Osteoblast (primary cell): Measurements from ENCODE around the gene ETV1. TPM values are rescaled to one million over a fixed set of nuclear protein-coding genes. Genes with fewer than 3 reads are reported as not detected.

Experiments
- DNase-seq: peaks from one replicate; pipeline ENCODE4 v3.0.0; 2011; ENCODE audit warnings: low spot score, mixed read lengths; ENCODE audit not compliant: insufficient read length; ENCODE audit errors: missing footprints
- H2AFZ ChIP-seq: 2 replicates; pipeline ENCODE4 v1.6.0; 2011; ENCODE audit warnings: mild to moderate bottlenecking, low read length
- H3K27ac ChIP-seq: 2 replicates; pipeline ENCODE4 v1.5.1; 2011; ENCODE audit warnings: mild to moderate bottlenecking, low read depth, low read length, moderate library complexity
- H3K27me3 ChIP-seq: 2 replicates; pipeline ENCODE4 v1.6.0; 2012; ENCODE audit warnings: mild to moderate bottlenecking, control low read depth, inconsistent platforms, low read length, moderate library complexity; ENCODE audit not compliant: insufficient read depth
- H3K36me3 ChIP-seq: 2 replicates; pipeline ENCODE4 v1.5.1; 2011; ENCODE audit warnings: mild to moderate bottlenecking, low read length, control low read depth, moderate library complexity; ENCODE audit not compliant: insufficient read depth
- H3K4me1 ChIP-seq: 2 replicates; pipeline ENCODE4 v1.5.1; 2011; ENCODE audit warnings: mild to moderate bottlenecking, low read length, control low read depth, moderate library complexity; ENCODE audit not compliant: insufficient read depth
- H3K4me2 ChIP-seq: 2 replicates; pipeline ENCODE4 v1.6.0; 2011; ENCODE audit warnings: mild to moderate bottlenecking, low read length; ENCODE audit not compliant: insufficient read depth
- H3K4me3 ChIP-seq: fragments of 200-600 bp; sonication (generic); 3 replicates; pipeline ENCODE4 v1.5.1; 2012; ENCODE audit warnings: mild to moderate bottlenecking, low read length, inconsistent platforms; ENCODE audit not compliant: insufficient read depth
- H3K79me2 ChIP-seq: 2 replicates; pipeline ENCODE4 v1.6.0; 2012; ENCODE audit warnings: mild to moderate bottlenecking, low read length, control low read depth, inconsistent platforms; ENCODE audit not compliant: insufficient read depth
- H3K9me3 ChIP-seq: 2 replicates; pipeline ENCODE4 v1.5.1; 2011; ENCODE audit warnings: low read depth, low read length, control low read depth
- H4K20me1 ChIP-seq: 2 replicates; pipeline ENCODE4 v1.6.0; 2012; ENCODE audit warnings: mild to moderate bottlenecking, low read length, control low read depth; ENCODE audit not compliant: insufficient read depth
- CTCF ChIP-seq: IDR thresholded peaks from 2 replicates; pipeline ENCODE4 v1.5.1; 2011; ENCODE audit warnings: mild to moderate bottlenecking, low read depth, low read length, moderate library complexity; ENCODE audit errors: extremely low read depth
- total RNA-seq: library from RNA; depleted of rRNA; stranded (reverse); fragments of >200 nt; gene quantifications from 2 replicates; pipeline ENCODE4 v1.2.3, GENCODE V29; 2012

ETV1 gene
- total RNA-seq, 1 donor, result 15.9 TPM

GRCh38 chr7:13949445-13949844 is 40.0 kb downstream of the ETV1 start:
- Histone ChIP-seq H4K20me1 (no peaks in the 10 kb centered on the region), H3K4me3 (no peak overlapping the region), H3K27ac (no peak overlapping the region), H3K36me3 (no peaks in the 10 kb centered on the region), H2AFZ (no peak overlapping the region), H3K4me2 (no peak overlapping the region), H3K9me3 (no peaks in the 10 kb centered on the region), H3K79me2 (no peaks in the 10 kb centered on the region), H3K4me1 (peaks cover 13% of the 10 kb centered on the region), H3K27me3 (no peaks in the 10 kb centered on the region)
- DNase-seq, result no peak
- no peak for TF ChIP-seq CTCF

- Histone ChIP-seq H3K4me3 (no peak overlapping the region), H3K4me2 (no peak overlapping the region), H3K9me3 (no peaks in the 10 kb centered on the region), H3K27ac (no peak overlapping the region), H3K79me2 (no peaks in the 10 kb centered on the region), H3K4me1 (peaks cover 13% of the 10 kb centered on the region), H3K27me3 (no peaks in the 10 kb centered on the region), H3K36me3 (no peaks in the 10 kb centered on the region), H2AFZ (no peak overlapping the region), H4K20me1 (no peaks in the 10 kb centered on the region)
- TF ChIP-seq CTCF, result no peak
- no peak for DNase-seq
Measured at GRCh38 chr7:13948019-13948801, 41.3 kb downstream of the ETV1 start.

GRCh38 chr7:13947535-13947934 is 41.9 kb downstream of the ETV1 start:
- no peaks in the 10 kb centered on the region for H3K36me3 ChIP-seq
- H2AFZ ChIP-seq, result no peak overlapping the region
- H3K27ac ChIP-seq, result no peak overlapping the region
- no peaks in the 10 kb centered on the region for H3K27me3 ChIP-seq
- H3K9me3 ChIP-seq, result no peaks in the 10 kb centered on the region
- no peak for DNase-seq
- H4K20me1 ChIP-seq, result no peaks in the 10 kb centered on the region
- no peak overlapping the region for H3K4me2 ChIP-seq
- no peak overlapping the region for H3K4me3 ChIP-seq
- H3K79me2 ChIP-seq, result no peaks in the 10 kb centered on the region
- H3K4me1 ChIP-seq, result peaks cover 13% of the 10 kb centered on the region
- TF ChIP-seq CTCF, result no peak

- peak overlapping the region; percentile 48 for H3K4me3 ChIP-seq
Measured at GRCh38 chr7:13946181-13946580, 43.3 kb downstream of the ETV1 start.

More at GRCh38 chr7:13946181-13946580, 43.3 kb downstream of the ETV1 start:
- Histone ChIP-seq H3K36me3 (no peaks in the 10 kb centered on the region), H3K79me2 (no peaks in the 10 kb centered on the region), H4K20me1 (no peaks in the 10 kb centered on the region), H3K4me1 (peaks cover 13% of the 10 kb centered on the region), H3K9me3 (no peaks in the 10 kb centered on the region), H2AFZ (no peak overlapping the region), H3K27me3 (no peaks in the 10 kb centered on the region), H3K27ac (peak overlapping the region; percentile 33), H3K4me2 (peak overlapping the region; percentile 77)
- no peak for TF ChIP-seq CTCF
- DNase-seq, result peak; percentile 80
